Kidney glomerular epithelial cell (primary cell): ENCODE measurements around the gene DUSP1.

ENCODE experiments used
- DNase-seq: peaks from one replicate; lab custom pipeline; 2025; lab: John Stamatoyannopoulos, UW

Gene DUSP1

GRCh38 chr5:172724242-172725183 lies 46.5 kb downstream of the DUSP1 start:
- DNase-seq = no peak

- no peak for DNase-seq
These were observed 47.5 kb downstream of the DUSP1 start for GRCh38 chr5:172723508-172723907.

- no peak for DNase-seq
These were observed 48.6 kb downstream of the DUSP1 start for GRCh38 chr5:172722327-172722815.

GRCh38 chr5:172721455-172722326 lies 49.3 kb downstream of the DUSP1 start:
- DNase-seq = no peak

- no peak for DNase-seq
These were observed 50.3 kb downstream of the DUSP1 start for GRCh38 chr5:172720655-172721054.

- no peak for DNase-seq
These were observed 51.8 kb downstream of the DUSP1 start for GRCh38 chr5:172719211-172719610.

GRCh38 chr5:172718527-172719114 lies 52.4 kb downstream of the DUSP1 start:
- no peak for DNase-seq
